HL-60 (cell line): ENCODE results near the gene TOR1AIP2.

ENCODE experiments used
- GABPA ChIP-seq: IDR thresholded peaks from 2 replicates; pipeline ENCODE4 v1.6.1; 2012; ENCODE audit warnings: low read depth
- POLR2AphosphoS5 ChIP-seq: IDR thresholded peaks from 2 replicates; pipeline ENCODE4 v1.6.1; 2012; ENCODE audit warnings: low read depth
- TF ChIP-seq, protein P1 (sequence below): IDR thresholded peaks from one replicate; pipeline ENCODE4 v1.5.1; 2011; ENCODE audit warnings: low read length, control low read depth, inconsistent platforms; ENCODE audit not compliant: insufficient read depth
- TF ChIP-seq, protein P2 (sequence below): IDR thresholded peaks from 2 replicates; pipeline ENCODE4 v1.6.1; 2012; ENCODE audit warnings: low read depth; ENCODE audit not compliant: insufficient replicate concordance

DNA sequence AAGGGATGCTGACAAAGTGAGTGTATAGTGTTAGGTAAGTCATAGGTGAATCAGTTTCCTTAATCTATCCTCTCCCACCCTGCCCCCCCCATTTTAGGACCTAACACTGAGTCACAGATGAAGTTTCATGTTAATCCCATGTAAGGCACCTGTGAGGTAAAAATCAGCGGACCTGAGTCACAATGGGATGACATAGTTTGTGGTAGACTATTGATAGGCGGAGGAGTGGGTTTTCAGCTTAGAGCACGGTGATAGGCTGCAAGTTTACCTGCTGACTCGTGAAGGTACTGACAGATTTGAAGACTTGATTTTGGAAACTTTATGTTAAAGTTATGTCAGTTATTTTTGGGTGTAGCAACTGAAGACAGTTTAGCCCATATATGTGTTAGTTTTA lies 6.1 kb upstream of the TOR1AIP2 start:
- TF ChIP-seq, protein P1, sequence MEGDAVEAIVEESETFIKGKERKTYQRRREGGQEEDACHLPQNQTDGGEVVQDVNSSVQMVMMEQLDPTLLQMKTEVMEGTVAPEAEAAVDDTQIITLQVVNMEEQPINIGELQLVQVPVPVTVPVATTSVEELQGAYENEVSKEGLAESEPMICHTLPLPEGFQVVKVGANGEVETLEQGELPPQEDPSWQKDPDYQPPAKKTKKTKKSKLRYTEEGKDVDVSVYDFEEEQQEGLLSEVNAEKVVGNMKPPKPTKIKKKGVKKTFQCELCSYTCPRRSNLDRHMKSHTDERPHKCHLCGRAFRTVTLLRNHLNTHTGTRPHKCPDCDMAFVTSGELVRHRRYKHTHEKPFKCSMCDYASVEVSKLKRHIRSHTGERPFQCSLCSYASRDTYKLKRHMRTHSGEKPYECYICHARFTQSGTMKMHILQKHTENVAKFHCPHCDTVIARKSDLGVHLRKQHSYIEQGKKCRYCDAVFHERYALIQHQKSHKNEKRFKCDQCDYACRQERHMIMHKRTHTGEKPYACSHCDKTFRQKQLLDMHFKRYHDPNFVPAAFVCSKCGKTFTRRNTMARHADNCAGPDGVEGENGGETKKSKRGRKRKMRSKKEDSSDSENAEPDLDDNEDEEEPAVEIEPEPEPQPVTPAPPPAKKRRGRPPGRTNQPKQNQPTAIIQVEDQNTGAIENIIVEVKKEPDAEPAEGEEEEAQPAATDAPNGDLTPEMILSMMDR = no peak
- TF ChIP-seq POLR2AphosphoS5 (no peak), GABPA (no peak)
- TF ChIP-seq, protein P2, sequence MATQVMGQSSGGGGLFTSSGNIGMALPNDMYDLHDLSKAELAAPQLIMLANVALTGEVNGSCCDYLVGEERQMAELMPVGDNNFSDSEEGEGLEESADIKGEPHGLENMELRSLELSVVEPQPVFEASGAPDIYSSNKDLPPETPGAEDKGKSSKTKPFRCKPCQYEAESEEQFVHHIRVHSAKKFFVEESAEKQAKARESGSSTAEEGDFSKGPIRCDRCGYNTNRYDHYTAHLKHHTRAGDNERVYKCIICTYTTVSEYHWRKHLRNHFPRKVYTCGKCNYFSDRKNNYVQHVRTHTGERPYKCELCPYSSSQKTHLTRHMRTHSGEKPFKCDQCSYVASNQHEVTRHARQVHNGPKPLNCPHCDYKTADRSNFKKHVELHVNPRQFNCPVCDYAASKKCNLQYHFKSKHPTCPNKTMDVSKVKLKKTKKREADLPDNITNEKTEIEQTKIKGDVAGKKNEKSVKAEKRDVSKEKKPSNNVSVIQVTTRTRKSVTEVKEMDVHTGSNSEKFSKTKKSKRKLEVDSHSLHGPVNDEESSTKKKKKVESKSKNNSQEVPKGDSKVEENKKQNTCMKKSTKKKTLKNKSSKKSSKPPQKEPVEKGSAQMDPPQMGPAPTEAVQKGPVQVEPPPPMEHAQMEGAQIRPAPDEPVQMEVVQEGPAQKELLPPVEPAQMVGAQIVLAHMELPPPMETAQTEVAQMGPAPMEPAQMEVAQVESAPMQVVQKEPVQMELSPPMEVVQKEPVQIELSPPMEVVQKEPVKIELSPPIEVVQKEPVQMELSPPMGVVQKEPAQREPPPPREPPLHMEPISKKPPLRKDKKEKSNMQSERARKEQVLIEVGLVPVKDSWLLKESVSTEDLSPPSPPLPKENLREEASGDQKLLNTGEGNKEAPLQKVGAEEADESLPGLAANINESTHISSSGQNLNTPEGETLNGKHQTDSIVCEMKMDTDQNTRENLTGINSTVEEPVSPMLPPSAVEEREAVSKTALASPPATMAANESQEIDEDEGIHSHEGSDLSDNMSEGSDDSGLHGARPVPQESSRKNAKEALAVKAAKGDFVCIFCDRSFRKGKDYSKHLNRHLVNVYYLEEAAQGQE = no peak
